Coronary artery (tissue), 2 donors: ENCODE measurements around the gene SP140L.
"Not testable (repeated sequence)": the region's sequence is repeated elsewhere in the genome, so short reads cannot be mapped to it uniquely, and the experiment has no call there.

Experiments used
- DNase-seq: peaks from one replicate; pipeline ENCODE4 v3.0.0-alpha.2; 2017; ENCODE audit warnings: low spot score
- H3K27ac ChIP-seq, 2 donors: fragments of 200-600 bp; sonication (generic); one replicate each; pipeline ENCODE4 v1.5.1; 2016 to 2019
- H3K4me3 ChIP-seq: fragments of 200-600 bp; sonication (generic); 2 replicates; pipeline ENCODE4 v1.5.1; 2016; ENCODE audit warnings: mild to moderate bottlenecking, moderate library complexity
- CTCF ChIP-seq: fragments of 200-600 bp; sonication (generic); IDR thresholded peaks from one replicate; pipeline ENCODE4 v1.5.1; 2019; ENCODE audit warnings: antibody characterized with exemption

Gene SP140L

GRCh38 chr2:230305416-230306275, 21.3 kb upstream of the SP140L start:
- H3K4me3 ChIP-seq, result no peak overlapping the region
- DNase-seq, result no peak
- H3K27ac ChIP-seq, result no peak overlapping the region
- no peak for TF ChIP-seq CTCF

GRCh38 chr2:230306474-230306873, 20.5 kb upstream of the SP140L start:
- no peak for TF ChIP-seq CTCF
- H3K4me3 ChIP-seq, result no peak overlapping the region

GRCh38 chr2:230307485-230307884, 19.5 kb upstream of the SP140L start:
- no peak for DNase-seq
- Histone ChIP-seq H3K27ac (no peak overlapping the region), H3K4me3 (no peak overlapping the region)
- no peak for TF ChIP-seq CTCF

More at GRCh38 chr2:230306474-230306873, 20.5 kb upstream of the SP140L start:
- DNase-seq, result no peak
- no peak overlapping the region for H3K27ac ChIP-seq

GRCh38 chr2:230308402-230309000, 18.5 kb upstream of the SP140L start:
- H3K27ac ChIP-seq, result no peak overlapping the region
- H3K4me3 ChIP-seq, result no peak overlapping the region
- DNase-seq, result no peak
- TF ChIP-seq CTCF, result no peak

- not testable (repeated sequence) for H3K27ac ChIP-seq, DNase-seq, H3K4me3 ChIP-seq
These were observed 16.2 kb upstream of the SP140L start for GRCh38 chr2:230310792-230311191.

GRCh38 chr2:230311634-230312033, 15.4 kb upstream of the SP140L start:
- H3K27ac ChIP-seq, H3K4me3 ChIP-seq, DNase-seq: not testable (repeated sequence)

- Histone ChIP-seq H3K4me3 (no peak overlapping the region), H3K27ac (no peak overlapping the region)
- no peak for DNase-seq
- TF ChIP-seq CTCF, result no peak
These were observed 14.4 kb upstream of the SP140L start for GRCh38 chr2:230312638-230313037.

GRCh38 chr2:230317366-230317765, 9.6 kb upstream of the SP140L start:
- no peak overlapping the region for H3K4me3 ChIP-seq
- no peak overlapping the region for H3K27ac ChIP-seq
- TF ChIP-seq CTCF, result no peak
- DNase-seq, result no peak
